Measurements from ENCODE around the gene MICAL3.

MICAL3 gene

DNA sequence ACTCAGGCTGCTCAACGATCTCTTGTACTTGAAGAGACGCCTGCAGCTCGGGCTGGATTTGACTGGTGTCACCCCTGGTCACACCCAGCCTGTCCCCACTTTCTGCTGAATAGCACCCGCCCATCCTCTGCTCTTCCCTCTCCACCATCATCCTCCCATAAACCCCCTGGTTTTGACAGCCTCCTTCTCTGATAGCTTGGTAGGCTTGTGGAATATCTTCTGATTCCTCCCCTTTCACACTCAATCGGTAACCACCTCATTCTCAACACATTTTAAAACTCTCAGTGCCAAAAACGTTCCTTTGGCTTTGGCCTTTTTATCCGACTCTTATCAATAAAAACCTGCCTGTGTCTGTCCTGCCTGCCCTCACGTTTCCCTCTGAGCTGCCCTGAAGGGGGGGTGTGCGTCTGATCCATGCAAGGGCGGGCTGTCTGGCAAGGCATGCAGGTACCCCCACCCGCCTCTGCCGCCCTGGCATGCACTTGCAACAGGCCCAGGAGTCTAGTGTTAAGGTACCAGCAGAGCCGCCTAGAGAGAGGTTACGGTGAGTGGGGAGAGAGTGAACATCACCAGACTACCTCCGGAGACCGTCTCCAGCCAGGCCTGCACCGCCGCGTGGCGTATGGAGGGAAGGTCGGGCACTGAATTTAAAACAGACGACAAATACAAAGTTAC, 198.3 kb downstream of the MICAL3 start:
- TF ChIP-seq, protein P1, sequence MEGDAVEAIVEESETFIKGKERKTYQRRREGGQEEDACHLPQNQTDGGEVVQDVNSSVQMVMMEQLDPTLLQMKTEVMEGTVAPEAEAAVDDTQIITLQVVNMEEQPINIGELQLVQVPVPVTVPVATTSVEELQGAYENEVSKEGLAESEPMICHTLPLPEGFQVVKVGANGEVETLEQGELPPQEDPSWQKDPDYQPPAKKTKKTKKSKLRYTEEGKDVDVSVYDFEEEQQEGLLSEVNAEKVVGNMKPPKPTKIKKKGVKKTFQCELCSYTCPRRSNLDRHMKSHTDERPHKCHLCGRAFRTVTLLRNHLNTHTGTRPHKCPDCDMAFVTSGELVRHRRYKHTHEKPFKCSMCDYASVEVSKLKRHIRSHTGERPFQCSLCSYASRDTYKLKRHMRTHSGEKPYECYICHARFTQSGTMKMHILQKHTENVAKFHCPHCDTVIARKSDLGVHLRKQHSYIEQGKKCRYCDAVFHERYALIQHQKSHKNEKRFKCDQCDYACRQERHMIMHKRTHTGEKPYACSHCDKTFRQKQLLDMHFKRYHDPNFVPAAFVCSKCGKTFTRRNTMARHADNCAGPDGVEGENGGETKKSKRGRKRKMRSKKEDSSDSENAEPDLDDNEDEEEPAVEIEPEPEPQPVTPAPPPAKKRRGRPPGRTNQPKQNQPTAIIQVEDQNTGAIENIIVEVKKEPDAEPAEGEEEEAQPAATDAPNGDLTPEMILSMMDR (IDR thresholded peaks at IDR 0.05; ENCODE audit: poor library complexity, severe bottlenecking): no peak
- Histone ChIP-seq H3K27ac (ENCODE audit: poor library complexity, severe bottlenecking) (no peak overlapping the region), H3K27me3 (ENCODE audit: insufficient read depth, poor library complexity, severe bottlenecking) (no peaks in the 10 kb centered on the region), H3K36me3 (ENCODE audit: low read depth) (peaks cover 57% of the 10 kb centered on the region), H3K4me1 (ENCODE audit: insufficient read depth, poor library complexity, severe bottlenecking) (no peaks in the 10 kb centered on the region), H3K4me3 (ENCODE audit: severe bottlenecking) (no peak overlapping the region), H3K9me3 (ENCODE audit: severe bottlenecking) (no peaks in the 10 kb centered on the region)
- ATAC-seq (ENCODE audit: low read depth) (no peak), DNase-seq (ENCODE audit: low spot score) (no peak)

DNA sequence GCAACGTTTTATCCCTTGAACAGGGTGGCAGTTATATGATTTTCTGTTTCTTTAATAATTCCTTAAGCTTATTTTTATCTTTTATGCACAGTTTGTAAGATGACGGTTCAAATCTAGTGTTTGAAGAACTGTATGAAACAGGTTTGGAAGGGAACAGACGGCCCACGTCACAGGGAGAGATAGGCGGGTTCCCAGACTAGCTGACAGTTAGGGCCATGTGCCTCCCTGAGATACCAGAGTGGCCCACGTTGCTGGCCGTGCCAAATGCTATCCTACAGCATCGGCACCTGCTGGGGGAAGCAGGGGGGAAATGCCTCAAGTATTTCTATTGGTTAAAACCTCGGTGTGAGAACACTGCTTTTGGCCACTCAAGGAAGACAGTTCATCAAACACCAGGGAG, 199.9 kb downstream of the MICAL3 start:
- H3K27ac ChIP-seq (ENCODE audit: poor library complexity, severe bottlenecking): no peak overlapping the region
- DNase-seq (ENCODE audit: low spot score) (no peak), ATAC-seq (ENCODE audit: low read depth) (no peak)
- no peaks in the 10 kb centered on the region for H3K9me3 ChIP-seq (ENCODE audit: severe bottlenecking)
- TF ChIP-seq, protein P1 (IDR thresholded peaks at IDR 0.05; ENCODE audit: poor library complexity, severe bottlenecking): no peak
- no peak overlapping the region for H3K4me3 ChIP-seq (ENCODE audit: severe bottlenecking)
- no peaks in the 10 kb centered on the region for H3K4me1 ChIP-seq (ENCODE audit: insufficient read depth, poor library complexity, severe bottlenecking)
- H3K27me3 ChIP-seq (ENCODE audit: insufficient read depth, poor library complexity, severe bottlenecking): no peaks in the 10 kb centered on the region
- H3K36me3 ChIP-seq (ENCODE audit: low read depth): peaks cover 51% of the 10 kb centered on the region

DNA sequence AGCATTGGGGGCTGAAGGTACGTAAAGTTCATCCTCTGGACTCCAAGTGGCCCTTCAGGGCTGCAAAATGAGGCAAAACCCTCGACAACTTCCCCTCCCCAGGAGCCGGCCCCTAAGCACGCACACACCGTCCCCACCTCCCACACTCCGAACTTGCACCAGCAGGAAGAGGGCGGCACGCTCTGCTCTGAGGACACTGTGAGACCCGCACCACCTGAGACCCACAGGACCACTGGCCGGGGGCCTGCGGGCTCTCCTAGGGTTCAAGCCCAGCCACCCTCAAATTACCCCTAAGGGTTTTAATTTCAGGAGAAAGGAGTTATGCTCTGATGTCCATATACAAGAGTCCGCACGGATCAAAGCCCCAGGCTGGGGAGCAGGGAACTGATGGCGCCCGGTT, 200.4 kb downstream of the MICAL3 start:
- Histone ChIP-seq H3K36me3 (ENCODE audit: low read depth) (peaks cover 48% of the 10 kb centered on the region), H3K27me3 (ENCODE audit: insufficient read depth, poor library complexity, severe bottlenecking) (no peaks in the 10 kb centered on the region), H3K4me3 (ENCODE audit: severe bottlenecking) (no peak overlapping the region), H3K27ac (ENCODE audit: poor library complexity, severe bottlenecking) (no peak overlapping the region), H3K4me1 (ENCODE audit: insufficient read depth, poor library complexity, severe bottlenecking) (no peaks in the 10 kb centered on the region), H3K9me3 (ENCODE audit: severe bottlenecking) (no peaks in the 10 kb centered on the region)
- TF ChIP-seq, protein P1 (IDR thresholded peaks at IDR 0.05; ENCODE audit: poor library complexity, severe bottlenecking): no peak
- no peak for ATAC-seq (ENCODE audit: low read depth)
- DNase-seq (ENCODE audit: low spot score): no peak

GRCh38 chr22:17823226-17823625, 201.1 kb downstream of the MICAL3 start:
- H3K4me3 ChIP-seq (ENCODE audit: severe bottlenecking): no peak overlapping the region

DNA sequence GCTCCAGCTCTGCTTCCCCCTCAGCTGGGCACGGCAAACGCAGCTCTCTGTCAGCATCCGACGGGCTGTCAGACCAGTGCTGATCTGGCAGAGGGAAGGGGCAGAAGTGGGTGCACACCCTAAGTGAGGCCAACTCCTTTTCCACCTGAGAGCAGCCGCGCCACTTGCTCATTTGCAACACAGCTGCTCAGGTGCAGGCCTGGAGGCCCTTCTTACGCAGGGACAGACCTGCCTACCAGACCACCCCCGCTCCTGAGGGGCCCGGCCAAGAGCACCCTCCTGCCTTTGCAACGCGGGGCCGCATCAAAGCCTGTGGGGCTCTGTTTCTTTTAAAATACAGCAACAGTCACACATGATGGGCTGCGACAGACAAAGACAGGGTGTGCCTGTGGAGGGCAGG, 202.3 kb downstream of the MICAL3 start:
- Histone ChIP-seq H3K4me3 (ENCODE audit: severe bottlenecking) (no peak overlapping the region), H3K27me3 (ENCODE audit: insufficient read depth, poor library complexity, severe bottlenecking) (no peaks in the 10 kb centered on the region), H3K4me1 (ENCODE audit: insufficient read depth, poor library complexity, severe bottlenecking) (no peaks in the 10 kb centered on the region), H3K9me3 (ENCODE audit: severe bottlenecking) (no peaks in the 10 kb centered on the region), H3K27ac (ENCODE audit: poor library complexity, severe bottlenecking) (no peak overlapping the region), H3K36me3 (ENCODE audit: low read depth) (peaks cover 32% of the 10 kb centered on the region)
- TF ChIP-seq, protein P1 (IDR thresholded peaks at IDR 0.05; ENCODE audit: poor library complexity, severe bottlenecking): no peak
- ATAC-seq (ENCODE audit: low read depth) (no peak), DNase-seq (ENCODE audit: low spot score) (no peak)

More at GRCh38 chr22:17823226-17823625, 201.1 kb downstream of the MICAL3 start:
- Histone ChIP-seq H3K27me3 (ENCODE audit: insufficient read depth, poor library complexity, severe bottlenecking) (no peaks in the 10 kb centered on the region), H3K9me3 (ENCODE audit: severe bottlenecking) (no peaks in the 10 kb centered on the region), H3K4me1 (ENCODE audit: insufficient read depth, poor library complexity, severe bottlenecking) (no peaks in the 10 kb centered on the region), H3K36me3 (ENCODE audit: low read depth) (peaks cover 41% of the 10 kb centered on the region), H3K27ac (ENCODE audit: poor library complexity, severe bottlenecking) (no peak overlapping the region)
- TF ChIP-seq, protein P1 (IDR thresholded peaks at IDR 0.05; ENCODE audit: poor library complexity, severe bottlenecking): no peak
- no peak for ATAC-seq (ENCODE audit: low read depth)
- no peak for DNase-seq (ENCODE audit: low spot score)
